WTC11 (cell line): ENCODE results near the gene SPIRE2.

Experiments
- CBFB ChIP-seq: sonication (generic); formaldehyde crosslinking; IDR thresholded peaks from 2 replicates; pipeline ENCODE4 v1.8.1; 2022; ENCODE audit warnings: mild to moderate bottlenecking, low read depth, missing genetic modification reagents
- CREM ChIP-seq: sonication (generic); formaldehyde crosslinking; IDR thresholded peaks from 2 replicates; pipeline ENCODE4 v1.8.1; 2022; ENCODE audit warnings: mild to moderate bottlenecking, missing genetic modification reagents, moderate library complexity
- IRF2 ChIP-seq: sonication (generic); formaldehyde crosslinking; IDR thresholded peaks from 2 replicates; pipeline ENCODE4 v1.8.0; 2022; ENCODE audit warnings: low read depth, missing genetic modification reagents, borderline replicate concordance
- KAT7 ChIP-seq: sonication (generic); formaldehyde crosslinking; IDR thresholded peaks from 2 replicates; pipeline ENCODE4 v1.8.1; 2023; ENCODE audit warnings: missing genetic modification reagents, mild to moderate bottlenecking, borderline replicate concordance
- NR3C1 ChIP-seq: sonication (generic); formaldehyde crosslinking; conservative IDR thresholded peaks from 2 replicates; pipeline ENCODE4 v1.8.1; 2023; ENCODE audit warnings: low read depth, mild to moderate bottlenecking, missing genetic modification reagents
- SMAD3 ChIP-seq: sonication (generic); formaldehyde crosslinking; IDR thresholded peaks from 2 replicates; pipeline ENCODE4 v1.8.0; 2022; ENCODE audit warnings: missing genetic modification reagents, mild to moderate bottlenecking, borderline replicate concordance
- SP1 ChIP-seq: sonication (generic); formaldehyde crosslinking; conservative IDR thresholded peaks from 2 replicates; pipeline ENCODE4 v1.8.1; 2022; ENCODE audit warnings: missing genetic modification reagents
- TEAD1 ChIP-seq: sonication (generic); formaldehyde crosslinking; IDR thresholded peaks from 2 replicates; pipeline ENCODE4 v1.8.0; 2022; ENCODE audit warnings: mild to moderate bottlenecking, missing genetic modification reagents
- USF2 ChIP-seq: sonication (generic); formaldehyde crosslinking; IDR thresholded peaks from 2 replicates; pipeline ENCODE4 v1.8.1; 2023; ENCODE audit warnings: mild to moderate bottlenecking, missing genetic modification reagents, moderate library complexity
- ZNF232 ChIP-seq: sonication (generic); formaldehyde crosslinking; IDR thresholded peaks from 2 replicates; pipeline ENCODE4 v1.8.0; 2022; ENCODE audit warnings: mild to moderate bottlenecking, missing genetic modification reagents
- ZNF281 ChIP-seq: sonication (generic); formaldehyde crosslinking; IDR thresholded peaks from 2 replicates; pipeline ENCODE4 v1.8.0; 2023; ENCODE audit warnings: mild to moderate bottlenecking, missing genetic modification reagents
- ZNF416 ChIP-seq: fragments of 250-450 bp; sonication (Bioruptor Pico); IDR thresholded peaks from 2 replicates; pipeline ENCODE4 v1.9.0; 2021; ENCODE audit warnings: mild to moderate bottlenecking, inconsistent platforms
- TF ChIP-seq, protein P1 (sequence below): fragments of 200-600 bp; IDR thresholded peaks from 2 replicates; pipeline ENCODE4 v1.8.0; 2022; ENCODE audit warnings: antibody characterized with exemption
- TF ChIP-seq, protein P2 (sequence below): sonication (generic); formaldehyde crosslinking; conservative IDR thresholded peaks from 2 replicates; pipeline ENCODE4 v1.8.1; 2023; ENCODE audit warnings: mild to moderate bottlenecking, low read depth, missing genetic modification reagents, moderate library complexity

- TF ChIP-seq KAT7 (CRISPR knock-in tag): no peak
- no peak for TF ChIP-seq ZNF281 (CRISPR knock-in tag)
- TF ChIP-seq, protein P1, sequence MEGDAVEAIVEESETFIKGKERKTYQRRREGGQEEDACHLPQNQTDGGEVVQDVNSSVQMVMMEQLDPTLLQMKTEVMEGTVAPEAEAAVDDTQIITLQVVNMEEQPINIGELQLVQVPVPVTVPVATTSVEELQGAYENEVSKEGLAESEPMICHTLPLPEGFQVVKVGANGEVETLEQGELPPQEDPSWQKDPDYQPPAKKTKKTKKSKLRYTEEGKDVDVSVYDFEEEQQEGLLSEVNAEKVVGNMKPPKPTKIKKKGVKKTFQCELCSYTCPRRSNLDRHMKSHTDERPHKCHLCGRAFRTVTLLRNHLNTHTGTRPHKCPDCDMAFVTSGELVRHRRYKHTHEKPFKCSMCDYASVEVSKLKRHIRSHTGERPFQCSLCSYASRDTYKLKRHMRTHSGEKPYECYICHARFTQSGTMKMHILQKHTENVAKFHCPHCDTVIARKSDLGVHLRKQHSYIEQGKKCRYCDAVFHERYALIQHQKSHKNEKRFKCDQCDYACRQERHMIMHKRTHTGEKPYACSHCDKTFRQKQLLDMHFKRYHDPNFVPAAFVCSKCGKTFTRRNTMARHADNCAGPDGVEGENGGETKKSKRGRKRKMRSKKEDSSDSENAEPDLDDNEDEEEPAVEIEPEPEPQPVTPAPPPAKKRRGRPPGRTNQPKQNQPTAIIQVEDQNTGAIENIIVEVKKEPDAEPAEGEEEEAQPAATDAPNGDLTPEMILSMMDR: no peak
- TF ChIP-seq USF2 (CRISPR knock-in tag): no peak
- TF ChIP-seq SP1 (CRISPR knock-in tag): no peak
- no peak for TF ChIP-seq SMAD3 (CRISPR knock-in tag)
- TF ChIP-seq ZNF232 (CRISPR knock-in tag): no peak
- no peak for TF ChIP-seq IRF2 (CRISPR knock-in tag)
- TF ChIP-seq, protein P2, sequence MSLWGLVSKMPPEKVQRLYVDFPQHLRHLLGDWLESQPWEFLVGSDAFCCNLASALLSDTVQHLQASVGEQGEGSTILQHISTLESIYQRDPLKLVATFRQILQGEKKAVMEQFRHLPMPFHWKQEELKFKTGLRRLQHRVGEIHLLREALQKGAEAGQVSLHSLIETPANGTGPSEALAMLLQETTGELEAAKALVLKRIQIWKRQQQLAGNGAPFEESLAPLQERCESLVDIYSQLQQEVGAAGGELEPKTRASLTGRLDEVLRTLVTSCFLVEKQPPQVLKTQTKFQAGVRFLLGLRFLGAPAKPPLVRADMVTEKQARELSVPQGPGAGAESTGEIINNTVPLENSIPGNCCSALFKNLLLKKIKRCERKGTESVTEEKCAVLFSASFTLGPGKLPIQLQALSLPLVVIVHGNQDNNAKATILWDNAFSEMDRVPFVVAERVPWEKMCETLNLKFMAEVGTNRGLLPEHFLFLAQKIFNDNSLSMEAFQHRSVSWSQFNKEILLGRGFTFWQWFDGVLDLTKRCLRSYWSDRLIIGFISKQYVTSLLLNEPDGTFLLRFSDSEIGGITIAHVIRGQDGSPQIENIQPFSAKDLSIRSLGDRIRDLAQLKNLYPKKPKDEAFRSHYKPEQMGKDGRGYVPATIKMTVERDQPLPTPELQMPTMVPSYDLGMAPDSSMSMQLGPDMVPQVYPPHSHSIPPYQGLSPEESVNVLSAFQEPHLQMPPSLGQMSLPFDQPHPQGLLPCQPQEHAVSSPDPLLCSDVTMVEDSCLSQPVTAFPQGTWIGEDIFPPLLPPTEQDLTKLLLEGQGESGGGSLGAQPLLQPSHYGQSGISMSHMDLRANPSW: no peak
- no peak for TF ChIP-seq CREM (CRISPR knock-in tag)
- TF ChIP-seq TEAD1: no peak
- no peak for TF ChIP-seq NR3C1 (CRISPR knock-in tag)
- TF ChIP-seq ZNF416 (CRISPR knock-in tag): no peak
- no peak for TF ChIP-seq CBFB (CRISPR knock-in tag)
Measured at GRCh38 chr16:89904606-89905510, 76.6 kb downstream of the SPIRE2 start.
